PC-3 (cell line): ENCODE results near the gene LRRC3B.

ENCODE experiments used
- EZH2 ChIP-seq: fragments of 300-600 bp; sonication (generic); IDR thresholded peaks from one replicate; pipeline ENCODE4 v1.6.1; 2017; ENCODE audit warnings: antibody characterized with exemption, mild to moderate bottlenecking, low read length; ENCODE audit not compliant: unreplicated experiment
- EZH2phosphoT487 ChIP-seq: fragments of 300-600 bp; sonication (generic); IDR thresholded peaks from 2 replicates; pipeline ENCODE4 v1.6.1; 2018; ENCODE audit warnings: mild to moderate bottlenecking, antibody characterized with exemption, low read length, borderline replicate concordance
- TF ChIP-seq, protein P1 (sequence below): fragments of 300-600 bp; sonication (generic); conservative IDR thresholded peaks from 2 replicates; pipeline ENCODE4 v1.5.1; 2017; ENCODE audit warnings: antibody characterized with exemption, low read depth, mild to moderate bottlenecking, low read length

DNA sequence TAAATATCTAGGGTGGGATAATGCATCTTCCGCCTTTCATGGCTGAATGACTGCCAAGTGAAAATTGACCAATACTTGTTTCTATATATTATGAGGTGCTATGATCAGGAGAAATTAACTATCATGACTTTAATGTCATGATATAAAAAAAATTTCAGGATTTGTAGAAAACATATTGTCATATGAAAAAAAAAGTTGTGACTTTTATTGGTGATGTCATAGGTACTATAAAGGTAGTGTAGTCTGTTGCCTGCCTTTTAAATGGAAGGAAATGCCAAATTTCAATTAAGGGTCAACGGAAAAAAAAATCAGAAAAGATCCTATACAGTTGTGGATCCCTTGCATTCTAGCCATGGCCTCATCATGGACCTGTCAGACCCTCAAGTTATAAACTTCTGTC, 15.5 kb downstream of the LRRC3B start:
- TF ChIP-seq, protein P1, sequence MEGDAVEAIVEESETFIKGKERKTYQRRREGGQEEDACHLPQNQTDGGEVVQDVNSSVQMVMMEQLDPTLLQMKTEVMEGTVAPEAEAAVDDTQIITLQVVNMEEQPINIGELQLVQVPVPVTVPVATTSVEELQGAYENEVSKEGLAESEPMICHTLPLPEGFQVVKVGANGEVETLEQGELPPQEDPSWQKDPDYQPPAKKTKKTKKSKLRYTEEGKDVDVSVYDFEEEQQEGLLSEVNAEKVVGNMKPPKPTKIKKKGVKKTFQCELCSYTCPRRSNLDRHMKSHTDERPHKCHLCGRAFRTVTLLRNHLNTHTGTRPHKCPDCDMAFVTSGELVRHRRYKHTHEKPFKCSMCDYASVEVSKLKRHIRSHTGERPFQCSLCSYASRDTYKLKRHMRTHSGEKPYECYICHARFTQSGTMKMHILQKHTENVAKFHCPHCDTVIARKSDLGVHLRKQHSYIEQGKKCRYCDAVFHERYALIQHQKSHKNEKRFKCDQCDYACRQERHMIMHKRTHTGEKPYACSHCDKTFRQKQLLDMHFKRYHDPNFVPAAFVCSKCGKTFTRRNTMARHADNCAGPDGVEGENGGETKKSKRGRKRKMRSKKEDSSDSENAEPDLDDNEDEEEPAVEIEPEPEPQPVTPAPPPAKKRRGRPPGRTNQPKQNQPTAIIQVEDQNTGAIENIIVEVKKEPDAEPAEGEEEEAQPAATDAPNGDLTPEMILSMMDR = no peak
- TF ChIP-seq EZH2 (no peak), EZH2phosphoT487 (no peak)
